Forelimb muscle (tissue), 1 donor: Measurements from ENCODE around the gene ADRA2B. TPM values are rescaled to one million over a fixed set of nuclear protein-coding genes. Genes with fewer than 3 reads are reported as not detected.
"Not testable (repeated sequence)": the region's sequence is repeated elsewhere in the genome, so short reads cannot be mapped to it uniquely, and the experiment has no call there.

Source experiments
- DNase-seq: peaks from one replicate; pipeline ENCODE4 v3.0.0-alpha.2; 2013; ENCODE audit warnings: low read depth
- polyA plus RNA-seq: library from polyadenylated mRNA; unstranded; fragments of 120-200 nt; gene quantifications from one replicate; pipeline ENCODE4 v1.2.1, GENCODE V29; 2013; ENCODE audit not compliant: insufficient read length

Gene ADRA2B
- polyA plus RNA-seq, 1 donor, result 2.1 TPM

GRCh38 chr2:96089356-96090195 is 26.8 kb downstream of the ADRA2B start:
- no peak for DNase-seq

GRCh38 chr2:96088340-96089335 is 27.7 kb downstream of the ADRA2B start:
- DNase-seq, result no peak

- DNase-seq, result no peak
Measured at GRCh38 chr2:96087130-96087529, 29.2 kb downstream of the ADRA2B start.

- DNase-seq, result no peak
Measured at GRCh38 chr2:96085541-96086355, 30.6 kb downstream of the ADRA2B start.

GRCh38 chr2:96084858-96085518 is 31.4 kb downstream of the ADRA2B start:
- DNase-seq, result not testable (repeated sequence)

- no peak for DNase-seq
Measured at GRCh38 chr2:96083989-96084857, 32.1 kb downstream of the ADRA2B start.

GRCh38 chr2:96083064-96083939 is 33.1 kb downstream of the ADRA2B start:
- no peak for DNase-seq

GRCh38 chr2:96082211-96083063 is 33.9 kb downstream of the ADRA2B start:
- no peak for DNase-seq

GRCh38 chr2:96081042-96081441 is 35.3 kb downstream of the ADRA2B start:
- DNase-seq, result no peak

GRCh38 chr2:96075199-96075771 is 41.1 kb downstream of the ADRA2B start:
- no peak for DNase-seq

- no peak for DNase-seq
Measured at GRCh38 chr2:96074156-96074555, 42.2 kb downstream of the ADRA2B start.

- no peak for DNase-seq
Measured at GRCh38 chr2:96073170-96073775, 43.1 kb downstream of the ADRA2B start.

GRCh38 chr2:96072746-96073145 is 43.6 kb downstream of the ADRA2B start:
- DNase-seq, result no peak

GRCh38 chr2:96071977-96072491 is 44.3 kb downstream of the ADRA2B start:
- not testable (repeated sequence) for DNase-seq

GRCh38 chr2:96071087-96071976 is 45.0 kb downstream of the ADRA2B start:
- not testable (repeated sequence) for DNase-seq

GRCh38 chr2:96070351-96070750 is 46.0 kb downstream of the ADRA2B start:
- not testable (repeated sequence) for DNase-seq
